Adrenal gland (tissue), 12 donors: ENCODE results near the gene STAMBPL1. TPM values are rescaled to one million over a fixed set of nuclear protein-coding genes. Genes with fewer than 3 reads are reported as not detected.

Experiments
- DNase-seq, 7 donors: peaks; one replicate each; pipeline ENCODE4 v3.0.0-alpha.2; 2019 to 2020
- H3K27ac ChIP-seq, 5 donors: fragments of 200-600 bp; sonication (generic) in 4 of 5; 1 replicate in 3 of 5; 2 replicates in 2 of 5; pipeline versions ENCODE4 v1.5.1 to v1.8.0; 2016 to 2020; ENCODE audit warnings: mild to moderate bottlenecking in 1 of 5
- H3K27me3 ChIP-seq: fragments of 200-600 bp; 2 replicates; pipeline ENCODE4 v1.8.0; 2021
- H3K36me3 ChIP-seq, 2 donors: fragments of 200-600 bp; replicated peaks in 1 of 2; 1 replicate in 1 of 2; 2 replicates in 1 of 2; pipeline versions ENCODE4 v1.5.1 to v1.8.0; 2018 to 2022
- H3K4me1 ChIP-seq, 2 donors: fragments of 200-600 bp; replicated peaks in 1 of 2; 1 replicate in 1 of 2; 2 replicates in 1 of 2; pipeline versions ENCODE4 v1.5.1 to v1.8.0; 2018 to 2021
- H3K4me3 ChIP-seq, 4 donors: fragments of 200-600 bp; sonication (generic) in 3 of 4; one replicate each; pipeline ENCODE4 v1.5.1; 2016 to 2018
- H3K9me3 ChIP-seq, 3 donors: fragments of 200-600 bp; sonication (generic) in 1 of 3; replicated peaks in 1 of 3; 1 replicate in 2 of 3; 2 replicates in 1 of 3; pipeline versions ENCODE4 v1.5.1 to v1.8.0; 2016 to 2021
- CTCF ChIP-seq, 6 experiments: fragments of 450-650 bp in 4 of 6; fragments of 200-600 bp in 2 of 6; sonication (generic) in 1 of 6; IDR thresholded peaks; 1 replicate in 5 of 6; 2 replicates in 1 of 6; pipeline versions ENCODE4 v1.5.1 to v1.8.0; 2016 to 2021; ENCODE audit warnings: antibody characterized with exemption in 6 of 6, mild to moderate bottlenecking in 2 of 6, moderate library complexity in 1 of 6
- POLR2A ChIP-seq, 2 donors: fragments of 450-650 bp; IDR thresholded peaks; one replicate each; pipeline ENCODE4 v1.6.1; 2017; ENCODE audit warnings: antibody characterized with exemption in 2 of 2, mild to moderate bottlenecking in 2 of 2, moderate library complexity in 1 of 2
- WGBS, 4 donors: extraction: QIAGEN DNeasy Blood & Tissue Kit in 2 of 4; methylation state at CpG; one replicate each; pipeline versions ENCODE4 v1.1.5 to v1.1.7; 2013 to 2017; 5-methylcytosine and 5-hydroxymethylcytosine counted together
- intact Hi-C, 2 donors: fragments of 100-400 bp; cut with DNase I; formaldehyde crosslinking; loops; one replicate each; pipeline versions ENCODE4 v1.14.1 to v1.15.0; 2022 to 2023
- polyA plus RNA-seq, 3 donors: library from polyadenylated mRNA; stranded (reverse); fragments of 200-250 nt in 2 of 3; fragments of 350-450 nt in 1 of 3; fragmentation: Illumina TruSeq in 1 of 3; extraction: RNeasy Lipid Tissue Mini Kit (QIAGEN cat#74804) in 1 of 3; gene quantifications; one replicate each; pipeline ENCODE4 v1.2.3, GENCODE V29; 2013 to 2014
- total RNA-seq, 9 donors: library from RNA; depleted of rRNA in 4 of 9; stranded (reverse); fragments of >200 nt in 4 of 9; fragments of 120-200 nt in 1 of 9; fragmentation: NEBNext Ultra II Directional in 1 of 9; extraction: Animal tissue kit (Norgen Biotek cat#: 25700) in 1 of 9; gene quantifications; one replicate each; pipeline versions ENCODE4 v1.1.0 to v1.2.4, GENCODE V29; 2013 to 2023
- donor health status: healthy with polysubstance abuse.
- donor health status: Bipolar disorder and iron deficiency.
- donor health status: DM: yes; HTN: yes; CAD: no.
- donor health status: DM: no; HTN: no; CAD: no.
- donor health status: DM: no; HTN: no; CAD: no.
- donor health status: DM: yes; HTN: yes; CAD: no.

Gene STAMBPL1
- total and polyA plus RNA-seq, 12 donors: 11.0 to 108 (median 49.5) TPM

GRCh38 chr10:88961266-88961665 is 81.2 kb downstream of the STAMBPL1 start:
- no peak for DNase-seq
- H3K9me3 ChIP-seq: no peaks in the 10 kb centered on the region
- peaks cover 14 to 18% of the 10 kb centered on the region in 2 donors for H3K4me1 ChIP-seq
- intact Hi-C loops: no loop called here
- no peaks in the 10 kb centered on the region for H3K36me3 ChIP-seq
- H3K27me3 ChIP-seq: no peaks in the 10 kb centered on the region
- no peak overlapping the region for H3K27ac ChIP-seq
- TF ChIP-seq CTCF (IDR thresholded peaks at IDR 0.05) (no peak), POLR2A (IDR thresholded peaks at IDR 0.05) (no peak)
- H3K4me3 ChIP-seq: no peak overlapping the region

- DNase-seq: no peak
- H3K4me1 ChIP-seq: peaks cover 14 to 25% of the 10 kb centered on the region in 2 donors
- H3K27me3 ChIP-seq: no peaks in the 10 kb centered on the region
- 68 to 78% (median 74%) methylated on average over 2 of the region's 2 CpGs for WGBS, 4 donors
- H3K4me3 ChIP-seq: no peak overlapping the region
- no peak for TF ChIP-seq CTCF (IDR thresholded peaks at IDR 0.05)
- no peak for TF ChIP-seq POLR2A (IDR thresholded peaks at IDR 0.05)
- no peaks in the 10 kb centered on the region for H3K36me3 ChIP-seq
- H3K27ac ChIP-seq: no peak overlapping the region
- intact Hi-C loops: no loop called here
- H3K9me3 ChIP-seq: no peaks in the 10 kb centered on the region
These were observed 82.3 kb downstream of the STAMBPL1 start for GRCh38 chr10:88962336-88962735.

GRCh38 chr10:88963318-88963717 is 83.3 kb downstream of the STAMBPL1 start:
- Histone ChIP-seq H3K9me3 (no peaks in the 10 kb centered on the region), H3K4me3 (no peak overlapping the region), H3K27ac (no peak overlapping the region), H3K36me3 (no peaks in the 10 kb centered on the region), H3K4me1 (peaks cover 14 to 29% of the 10 kb centered on the region in 2 donors), H3K27me3 (no peaks in the 10 kb centered on the region)
- no peak for DNase-seq
- 93 to 97% (median 95%) methylated on average over 2 of the region's 2 CpGs for WGBS, 4 donors
- intact Hi-C loops: no loop called here
- no peak for TF ChIP-seq CTCF (IDR thresholded peaks at IDR 0.05)
- TF ChIP-seq POLR2A (IDR thresholded peaks at IDR 0.05): no peak

- WGBS, 4 donors: 91 to 94% (median 92%) methylated on average over 1 of the region's 1 CpG
- intact Hi-C loops: no loop called here
- Histone ChIP-seq H3K27ac (no peak overlapping the region), H3K9me3 (no peaks in the 10 kb centered on the region), H3K4me3 (no peak overlapping the region), H3K36me3 (no peaks in the 10 kb centered on the region), H3K27me3 (no peaks in the 10 kb centered on the region), H3K4me1 (peaks cover 14 to 35% of the 10 kb centered on the region in 2 donors)
- TF ChIP-seq POLR2A (IDR thresholded peaks at IDR 0.05) (no peak), CTCF (IDR thresholded peaks at IDR 0.05) (no peak)
- DNase-seq: no peak
These were observed 84.3 kb downstream of the STAMBPL1 start for GRCh38 chr10:88964360-88964759.
